Measurements from ENCODE around the gene TSPAN5. TPM values are rescaled to one million over a fixed set of nuclear protein-coding genes. Genes with fewer than 3 reads are reported as not detected.
A peak's percentile ranks its signal among the peaks of the same experiment; 100 is the strongest.

Gene TSPAN5
- total RNA-seq, 2 experiments from 2014 or later = 1.8 to 2.8 TPM

DNA sequence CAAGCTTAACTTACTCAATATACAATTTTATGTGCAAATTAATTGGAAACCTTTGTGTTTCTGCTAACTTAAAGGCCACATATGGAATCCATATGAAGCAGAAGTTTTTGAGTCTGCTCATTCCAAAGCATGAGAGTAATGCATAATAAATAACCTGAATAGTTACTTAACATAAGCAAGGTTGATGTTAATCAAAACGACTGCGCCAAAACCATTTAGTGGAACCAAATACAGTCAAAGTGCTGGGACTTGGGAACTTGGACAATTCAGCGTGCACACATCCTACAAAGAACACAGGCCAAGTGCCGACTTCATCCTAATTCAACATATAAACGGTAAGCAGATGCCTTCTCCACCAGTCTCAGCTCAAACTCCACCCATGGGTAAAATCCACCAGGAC lies 17.0 kb downstream of the TSPAN5 start:
- no peaks in the 10 kb centered on the region for H3K36me3 Mint-ChIP-seq (ENCODE audit: low read depth)
- no peak for DNase-seq

DNA sequence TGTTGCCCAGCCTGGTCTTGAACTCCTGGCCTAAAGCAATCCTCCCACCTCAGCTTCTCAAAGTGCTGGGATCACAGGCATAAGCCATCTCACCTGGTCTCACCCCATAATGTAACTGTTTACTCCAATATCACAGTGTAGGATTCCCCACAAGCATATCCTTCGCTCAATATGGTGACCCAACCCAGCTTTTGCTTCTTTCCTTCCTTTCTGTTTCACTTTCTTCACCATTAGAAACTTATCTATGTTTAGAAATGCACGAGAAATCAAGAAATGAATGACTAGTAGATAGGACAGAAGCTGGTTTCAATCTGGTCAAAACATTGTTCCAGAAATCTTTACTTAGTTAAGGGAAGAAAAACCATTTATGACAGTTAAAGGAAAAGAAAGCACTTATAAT lies 18.9 kb downstream of the TSPAN5 start:
- Mint-ChIP-seq H3K4me3 (peak overlapping the region; percentile 86), H3K36me3 (ENCODE audit: low read depth) (no peaks in the 10 kb centered on the region), H3K27me3 (no peaks in the 10 kb centered on the region), H3K4me1 (ENCODE audit: low read depth) (peaks cover 63% of the 10 kb centered on the region), H3K9me3 (no peaks in the 10 kb centered on the region), H3K27ac (peak overlapping the region; percentile 93)
- H3K27ac ChIP-seq (ENCODE audit: low read depth in 1 of 2, low read length in 2 of 2) = peak overlapping the region; percentile 1 to 5
- H3K4me3 ChIP-seq (ENCODE audit: low read length) = peak overlapping the region; percentile 34
- H3K36me3 ChIP-seq (ENCODE audit: insufficient read depth, low read length) = no peaks in the 10 kb centered on the region
- ChIA-PET CTCF (interaction anchor here (0.8 to 1.1 kb wide), 2 partner anchors 19 to 172 kb away, joined by 3 to 4 read pairs; partner anchors contain the start of gene TSPAN5), POLR2A (interaction anchor here (0.8 to 1.9 kb wide), 5 partner anchors 8 to 355 kb away, joined by 3 to 15 read pairs (median 4); partner anchors contain the start of gene TSPAN5)
- H3K4me1 ChIP-seq (ENCODE audit: insufficient read depth, low read length) = peaks cover 25% of the 10 kb centered on the region
- DNase-seq (peak in 3 of 14 experiments; percentile 56 to 69 (median 57)), ATAC-seq (ENCODE audit: poor library complexity) (peak; percentile 75)
- no peaks in the 10 kb centered on the region for H3K9me3 ChIP-seq (ENCODE audit: control insufficient read depth in 1 of 2, insufficient read depth in 1 of 2, low read length in 2 of 2)
- TF ChIP-seq, protein P1, sequence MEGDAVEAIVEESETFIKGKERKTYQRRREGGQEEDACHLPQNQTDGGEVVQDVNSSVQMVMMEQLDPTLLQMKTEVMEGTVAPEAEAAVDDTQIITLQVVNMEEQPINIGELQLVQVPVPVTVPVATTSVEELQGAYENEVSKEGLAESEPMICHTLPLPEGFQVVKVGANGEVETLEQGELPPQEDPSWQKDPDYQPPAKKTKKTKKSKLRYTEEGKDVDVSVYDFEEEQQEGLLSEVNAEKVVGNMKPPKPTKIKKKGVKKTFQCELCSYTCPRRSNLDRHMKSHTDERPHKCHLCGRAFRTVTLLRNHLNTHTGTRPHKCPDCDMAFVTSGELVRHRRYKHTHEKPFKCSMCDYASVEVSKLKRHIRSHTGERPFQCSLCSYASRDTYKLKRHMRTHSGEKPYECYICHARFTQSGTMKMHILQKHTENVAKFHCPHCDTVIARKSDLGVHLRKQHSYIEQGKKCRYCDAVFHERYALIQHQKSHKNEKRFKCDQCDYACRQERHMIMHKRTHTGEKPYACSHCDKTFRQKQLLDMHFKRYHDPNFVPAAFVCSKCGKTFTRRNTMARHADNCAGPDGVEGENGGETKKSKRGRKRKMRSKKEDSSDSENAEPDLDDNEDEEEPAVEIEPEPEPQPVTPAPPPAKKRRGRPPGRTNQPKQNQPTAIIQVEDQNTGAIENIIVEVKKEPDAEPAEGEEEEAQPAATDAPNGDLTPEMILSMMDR (IDR thresholded peaks at IDR 0.05) = no peak
- intact Hi-C loops (cut with DNase I, micrococcal nuclease) = no loop called here
- H3K27me3 ChIP-seq (ENCODE audit: control insufficient read depth in 1 of 2, insufficient read depth in 2 of 2, low read length in 2 of 2) = no peaks in the 10 kb centered on the region

More for the DNA sequence above, 17.0 kb downstream of the TSPAN5 start:
- Mint-ChIP-seq H3K9me3 (no peaks in the 10 kb centered on the region), H3K27ac (peak overlapping the region; percentile 39), H3K4me1 (ENCODE audit: low read depth) (peaks cover 82% of the 10 kb centered on the region), H3K4me3 (no peak overlapping the region), H3K27me3 (no peaks in the 10 kb centered on the region)
- Histone ChIP-seq H3K36me3 (ENCODE audit: insufficient read depth, low read length) (no peaks in the 10 kb centered on the region), H3K4me1 (ENCODE audit: insufficient read depth, low read length) (peaks cover 33% of the 10 kb centered on the region), H3K27me3 (ENCODE audit: control insufficient read depth in 1 of 2, insufficient read depth in 2 of 2, low read length in 2 of 2) (no peaks in the 10 kb centered on the region), H3K9me3 (ENCODE audit: control insufficient read depth in 1 of 2, insufficient read depth in 1 of 2, low read length in 2 of 2) (no peaks in the 10 kb centered on the region), H3K27ac (ENCODE audit: low read depth in 1 of 2, low read length in 2 of 2) (no peak overlapping the region), H3K4me3 (ENCODE audit: low read length) (no peak overlapping the region)
- no peak for ATAC-seq (ENCODE audit: poor library complexity)
- CTCF ChIA-PET = interaction anchor here (1.0 to 1.9 kb wide), 2 partner anchors 12 to 17 kb away, joined by 3 to 5 read pairs; partner anchors contain the start of gene TSPAN5
- TF ChIP-seq, protein P1 (IDR thresholded peaks at IDR 0.05) = no peak
- intact Hi-C loops (cut with DNase I, micrococcal nuclease) = no loop called here
- POLR2A ChIA-PET = interaction anchor here (2.5 kb wide), 1 partner anchor 17 kb away, joined by 16 read pairs; the partner anchor contains the start of gene TSPAN5

DNA sequence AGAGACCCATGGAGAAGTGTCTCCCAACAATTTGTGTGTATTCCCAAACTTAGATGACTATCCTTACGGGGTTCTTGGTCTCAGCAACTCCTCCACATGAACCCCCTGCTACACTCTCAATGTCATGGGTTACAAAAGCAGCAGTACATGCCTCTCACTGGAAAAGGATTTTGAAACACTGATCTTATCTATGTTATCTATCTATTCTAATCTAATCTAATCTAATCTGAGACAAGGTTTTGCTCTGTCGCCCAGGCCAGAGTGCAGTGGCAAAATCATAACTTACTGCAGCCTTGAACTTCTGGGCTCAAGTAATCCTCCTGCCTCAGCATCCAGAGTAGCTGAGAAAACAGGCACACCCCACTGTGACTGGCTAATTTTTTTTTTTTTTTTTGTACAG lies 19.3 kb downstream of the TSPAN5 start:
- H3K27me3 ChIP-seq (ENCODE audit: control insufficient read depth in 1 of 2, insufficient read depth in 2 of 2, low read length in 2 of 2) = no peaks in the 10 kb centered on the region
- peaks cover 24% of the 10 kb centered on the region for H3K4me1 ChIP-seq (ENCODE audit: insufficient read depth, low read length)
- no peaks in the 10 kb centered on the region for H3K36me3 Mint-ChIP-seq (ENCODE audit: low read depth)
- ChIA-PET POLR2A (interaction anchor here (0.8 to 1.9 kb wide), 5 partner anchors 9 to 356 kb away, joined by 3 to 15 read pairs (median 4); partner anchors contain the start of gene TSPAN5), CTCF (interaction anchor here (0.8 to 1.1 kb wide), 2 partner anchors 19 to 172 kb away, joined by 3 to 4 read pairs; partner anchors contain the start of gene TSPAN5)
- DNase-seq (no peak), ATAC-seq (ENCODE audit: poor library complexity) (peak; percentile 18)
- H3K27me3 Mint-ChIP-seq = no peaks in the 10 kb centered on the region
- peak overlapping the region; percentile 86 for H3K4me3 Mint-ChIP-seq
- H3K27ac ChIP-seq (ENCODE audit: low read depth in 1 of 2, low read length in 2 of 2) = peak overlapping the region; percentile 1 to 5
- H3K9me3 Mint-ChIP-seq = no peaks in the 10 kb centered on the region
- H3K9me3 ChIP-seq (ENCODE audit: control insufficient read depth in 1 of 2, insufficient read depth in 1 of 2, low read length in 2 of 2) = no peaks in the 10 kb centered on the region
- H3K36me3 ChIP-seq (ENCODE audit: insufficient read depth, low read length) = no peaks in the 10 kb centered on the region
- H3K4me3 ChIP-seq (ENCODE audit: low read length) = peak overlapping the region; percentile 34
- peak overlapping the region; percentile 93 for H3K27ac Mint-ChIP-seq
- peaks cover 59% of the 10 kb centered on the region for H3K4me1 Mint-ChIP-seq (ENCODE audit: low read depth)
- TF ChIP-seq, protein P1 (IDR thresholded peaks at IDR 0.05) = no peak
- intact Hi-C loops (cut with DNase I, micrococcal nuclease) = no loop called here
